Measurements from ENCODE around the gene ARHGAP33. TPM values are rescaled to one million over a fixed set of nuclear protein-coding genes. Genes with fewer than 3 reads are reported as not detected.

Gene ARHGAP33
- polyA plus RNA-seq, 3 donors = 26.4 to 38.7 (median 32.1) TPM

- DNase-seq = no peak
Observed at GRCh38 chr19:35777086-35777841, 1.9 kb downstream of the ARHGAP33 start.

- DNase-seq = no peak
Observed at GRCh38 chr19:35777961-35778360, 2.6 kb downstream of the ARHGAP33 start.

GRCh38 chr19:35779033-35779432, 3.7 kb downstream of the ARHGAP33 start:
- DNase-seq = no peak

GRCh38 chr19:35780058-35780457, 4.7 kb downstream of the ARHGAP33 start:
- DNase-seq = no peak

GRCh38 chr19:35780717-35781116, 5.4 kb downstream of the ARHGAP33 start:
- DNase-seq = no peak

- DNase-seq = no peak
Observed at GRCh38 chr19:35781650-35782049, 6.3 kb downstream of the ARHGAP33 start.

GRCh38 chr19:35782589-35782988, 7.2 kb downstream of the ARHGAP33 start:
- no peak for DNase-seq

GRCh38 chr19:35783469-35784434, 8.4 kb downstream of the ARHGAP33 start:
- DNase-seq = no peak

GRCh38 chr19:35784503-35785338, 9.4 kb downstream of the ARHGAP33 start:
- DNase-seq = no peak

GRCh38 chr19:35785339-35785627, 9.9 kb downstream of the ARHGAP33 start:
- DNase-seq = no peak

- DNase-seq = no peak
Observed at GRCh38 chr19:35786299-35787160, 11.2 kb downstream of the ARHGAP33 start.

GRCh38 chr19:35787227-35787799, 11.9 kb downstream of the ARHGAP33 start:
- no peak for DNase-seq

- DNase-seq = no peak
Observed at GRCh38 chr19:35788205-35788960, 13.0 kb downstream of the ARHGAP33 start.

- DNase-seq = no peak
Observed at GRCh38 chr19:35789195-35789977, 14.0 kb downstream of the ARHGAP33 start.

GRCh38 chr19:35789978-35790944, 14.9 kb downstream of the ARHGAP33 start:
- no peak for DNase-seq

GRCh38 chr19:35790981-35791813, 15.8 kb downstream of the ARHGAP33 start:
- DNase-seq = no peak

GRCh38 chr19:35791814-35792279, 16.5 kb downstream of the ARHGAP33 start:
- DNase-seq = no peak
